CD4-positive, alpha-beta T cell treated with Interleukin-15 for 4 hours (primary cell): ENCODE results near the gene CCL16.
"Not testable (repeated sequence)": the region's sequence is repeated elsewhere in the genome, so short reads cannot be mapped to it uniquely, and the experiment has no call there.

Experiments used
- DNase-seq: peaks from one replicate; pipeline ENCODE4 v3.0.0-alpha.2; 2020; ENCODE audit warnings: low spot score

CCL16 gene, protein sequence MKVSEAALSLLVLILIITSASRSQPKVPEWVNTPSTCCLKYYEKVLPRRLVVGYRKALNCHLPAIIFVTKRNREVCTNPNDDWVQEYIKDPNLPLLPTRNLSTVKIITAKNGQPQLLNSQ

GRCh38 chr17:35981246-35981645 lies at the start of gene CCL16:
TSS of gene CCL16 (minus strand) at chr17:35981497. CDS start at chr17:35981420, 77 bp downstream.
- DNase-seq, result no peak

DNA sequence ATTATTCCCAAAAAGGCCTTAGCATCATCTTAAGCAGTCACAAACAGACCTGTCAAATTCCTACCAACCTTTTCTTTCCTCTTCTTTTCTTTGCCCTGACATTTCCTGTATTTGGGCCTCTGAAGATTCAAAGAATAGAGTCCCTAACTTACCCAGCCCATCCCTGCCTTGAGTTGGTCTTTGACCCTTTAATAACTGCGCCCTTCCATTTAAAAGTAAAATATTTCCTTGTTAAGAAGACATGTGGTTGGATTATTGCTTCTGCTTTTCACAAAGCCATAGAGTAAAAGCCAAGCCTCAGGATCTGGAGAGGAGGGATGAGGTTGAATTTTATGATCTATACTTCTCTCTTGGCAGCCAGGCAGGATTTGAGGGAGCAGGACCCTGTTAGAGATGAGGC lies 49.7 kb upstream of the CCL16 start:
- no peak for DNase-seq

DNA sequence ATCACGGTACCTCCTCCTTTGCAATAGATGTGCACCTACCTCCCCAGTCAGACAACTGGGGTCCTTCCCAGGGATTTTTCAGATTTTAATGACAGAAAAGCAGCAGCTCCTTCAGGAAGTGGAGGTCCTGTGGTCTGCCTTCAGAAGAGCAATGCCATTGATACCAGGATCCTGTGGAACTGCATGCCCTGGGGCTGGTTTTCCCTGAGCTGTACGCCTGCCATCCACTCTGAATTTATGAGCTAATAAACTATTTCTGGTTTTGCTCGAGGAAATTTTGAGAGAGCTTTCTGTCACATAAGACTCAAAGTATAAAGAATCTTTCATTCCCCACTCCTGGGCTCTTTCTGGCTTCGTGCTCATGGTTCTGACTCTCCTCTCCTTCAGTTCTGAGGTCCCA lies 46.5 kb upstream of the CCL16 start:
- DNase-seq, result no peak

- DNase-seq, result no peak
These were observed 43.0 kb upstream of the CCL16 start for GRCh38 chr17:36024106-36024869.

DNA sequence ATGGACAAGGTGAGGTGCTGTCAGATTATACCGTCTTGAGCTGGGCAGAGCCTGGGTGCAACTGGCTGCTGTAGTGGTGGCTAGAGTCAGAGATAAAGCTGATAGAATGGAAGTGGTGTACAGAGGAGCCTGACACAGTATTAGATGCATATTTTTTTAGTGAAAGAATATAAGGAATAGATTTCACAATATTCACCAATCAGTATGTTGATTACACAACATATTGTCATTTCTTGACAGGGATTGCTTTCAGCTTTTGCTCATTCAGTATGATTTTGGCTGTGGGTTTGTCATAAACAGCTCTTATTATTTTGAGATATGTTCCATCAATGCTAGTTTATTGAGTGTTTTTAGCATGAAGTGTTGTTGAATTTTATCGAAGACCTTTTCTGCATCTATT lies 38.1 kb upstream of the CCL16 start:
- DNase-seq, result no peak

- no peak for DNase-seq
These were observed 36.5 kb upstream of the CCL16 start, which contains the start of gene CCL23 for GRCh38 chr17:36017799-36018198. TSS of gene CCL23 (minus strand) at chr17:36017972. CDS start at chr17:36017897, 75 bp downstream.

- DNase-seq, result no peak
These were observed 35.3 kb upstream of the CCL16 start for GRCh38 chr17:36016555-36016954.

DNA sequence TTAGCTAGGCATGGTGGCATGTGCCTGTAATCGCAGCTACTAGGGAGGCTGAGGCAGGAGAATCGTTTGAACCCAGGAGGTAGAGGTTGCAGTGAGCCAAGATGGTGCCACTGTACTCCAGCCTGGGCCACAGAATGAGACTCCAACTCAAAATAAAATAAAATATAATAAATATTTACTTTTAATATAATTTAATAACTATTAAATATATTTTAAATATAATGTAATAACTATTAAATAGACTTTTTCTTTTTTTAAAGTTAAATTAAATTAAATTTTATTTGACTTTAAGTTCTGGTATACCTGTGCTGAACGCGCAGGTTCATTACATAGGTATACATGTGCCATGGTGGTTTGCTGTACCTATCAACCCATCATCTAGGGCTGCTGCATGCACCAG lies 34.6 kb upstream of the CCL16 start:
- DNase-seq, result not testable (repeated sequence)

DNA sequence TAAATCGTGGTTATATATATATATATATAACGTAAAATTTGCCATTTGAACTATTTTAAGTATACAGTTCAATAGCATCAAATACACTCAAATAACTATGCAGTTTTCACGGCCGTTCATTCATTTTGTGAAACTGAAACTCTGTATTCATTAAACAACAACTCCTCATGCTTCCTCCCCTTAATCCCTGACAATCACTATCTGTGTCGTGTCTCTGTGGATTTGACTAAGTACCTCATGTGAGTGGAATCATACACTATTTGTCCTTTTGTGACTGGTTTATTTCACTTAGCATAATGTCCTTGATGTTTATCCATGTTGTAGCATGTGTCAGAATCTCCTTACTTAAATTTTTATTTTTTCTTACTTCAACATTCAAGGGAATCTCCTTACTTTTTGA lies 33.6 kb upstream of the CCL16 start:
- no peak for DNase-seq

DNA sequence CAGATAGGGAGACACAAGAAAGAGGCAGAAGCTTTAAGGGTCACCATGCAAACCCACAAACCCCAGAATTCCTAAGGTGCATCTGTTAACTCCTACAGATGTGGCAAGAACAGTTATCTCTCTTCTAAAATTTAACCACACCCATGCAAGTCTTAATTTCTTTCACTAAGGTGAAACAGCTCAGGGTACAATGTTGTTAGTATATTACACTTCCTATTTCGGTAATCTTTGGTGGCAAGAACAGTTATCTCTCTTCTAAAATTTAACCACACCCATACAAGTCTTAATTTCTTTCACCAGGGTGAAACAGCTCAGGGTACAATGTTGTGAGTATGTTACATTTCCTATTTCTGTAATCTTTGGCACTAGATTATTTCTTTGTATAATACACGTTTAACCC lies 29.9 kb upstream of the CCL16 start:
- no peak for DNase-seq

DNA sequence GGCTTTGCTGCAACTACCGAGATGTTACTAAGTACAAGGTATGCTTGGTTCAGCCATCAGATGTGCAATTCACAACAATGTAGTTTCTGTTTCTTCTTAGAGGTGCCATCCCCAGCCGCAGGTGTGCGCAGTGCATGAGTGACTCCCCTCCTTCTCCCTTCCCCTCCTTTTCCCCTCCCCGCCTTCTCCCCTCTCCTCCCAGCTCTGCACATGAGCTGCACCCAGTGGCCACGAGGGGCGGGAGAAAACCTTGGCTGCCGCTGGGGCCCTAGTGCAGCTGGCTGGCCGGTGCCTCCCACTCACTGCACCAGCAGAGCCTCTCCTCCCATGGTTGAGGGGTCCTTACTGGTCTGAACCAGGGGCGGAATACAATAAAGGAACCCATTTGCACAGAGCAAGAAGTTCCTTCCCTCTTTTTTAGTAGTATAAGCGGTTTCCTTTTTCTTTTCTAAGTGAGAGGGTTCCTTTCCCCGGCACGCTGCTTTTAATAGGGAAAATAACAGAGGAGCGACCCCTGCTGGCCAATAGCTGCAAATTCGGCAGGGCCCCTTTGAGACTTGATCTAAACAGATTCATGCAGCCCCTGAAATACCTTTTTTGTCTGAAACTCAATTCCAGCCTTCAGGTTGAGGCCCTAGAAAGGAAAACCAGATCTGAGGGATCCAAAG lies 27.8 kb upstream of the CCL16 start:
- DNase-seq, result no peak

DNA sequence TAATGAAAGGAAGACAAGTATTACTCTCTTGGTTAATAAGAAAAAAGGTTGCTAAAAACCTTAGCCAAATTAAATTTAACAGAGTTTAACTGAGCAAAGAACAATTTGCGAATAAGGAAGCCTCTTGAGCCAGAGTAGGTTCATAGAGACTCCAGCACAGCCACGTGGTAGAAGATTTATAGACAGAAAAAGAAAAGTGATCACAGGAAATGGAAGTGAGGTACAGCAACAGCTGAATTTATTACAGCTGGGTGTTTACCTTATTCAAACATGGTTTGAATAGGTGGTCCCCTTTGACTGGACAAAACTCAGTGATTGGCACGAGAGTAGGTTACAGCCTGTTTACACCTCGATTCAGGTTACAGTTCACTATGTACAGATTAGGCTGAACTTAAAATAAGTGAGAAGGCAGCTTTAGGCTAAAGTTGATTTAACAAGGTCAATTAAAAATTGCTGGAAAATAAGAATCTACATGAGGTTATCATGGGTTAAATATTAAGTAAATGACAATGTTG lies 23.4 kb upstream of the CCL16 start:
- no peak for DNase-seq

- no peak for DNase-seq
These were observed 21.3 kb upstream of the CCL16 start for GRCh38 chr17:36002631-36003030.

GRCh38 chr17:36001862-36002603 lies 20.7 kb upstream of the CCL16 start:
- DNase-seq, result no peak

- DNase-seq, result no peak
These were observed 19.9 kb upstream of the CCL16 start, which contains the start of gene CCL15 for GRCh38 chr17:36001110-36001771. TSS of gene CCL15 (minus strand) at chr17:36001553. CDS start at chr17:36001492, 61 bp downstream.

DNA sequence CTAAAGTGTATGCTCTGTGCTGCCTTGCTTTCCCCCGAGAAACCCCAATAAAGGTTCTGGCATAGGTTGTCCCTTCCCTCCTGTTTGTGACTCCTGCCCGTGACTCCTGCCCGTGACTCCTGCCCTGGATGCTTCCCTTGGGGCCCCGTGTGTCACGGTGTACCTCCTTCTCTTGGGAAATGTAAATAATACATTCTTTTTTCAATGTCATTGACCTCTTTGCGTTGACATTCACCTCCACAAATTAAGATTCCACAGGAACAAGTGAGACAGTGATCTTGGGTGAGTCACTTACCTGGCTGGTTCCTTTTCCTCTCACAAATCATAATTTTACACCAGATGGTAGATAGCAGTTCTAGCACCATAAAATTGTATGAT lies 19.4 kb upstream of the CCL16 start:
- no peak for DNase-seq

DNA sequence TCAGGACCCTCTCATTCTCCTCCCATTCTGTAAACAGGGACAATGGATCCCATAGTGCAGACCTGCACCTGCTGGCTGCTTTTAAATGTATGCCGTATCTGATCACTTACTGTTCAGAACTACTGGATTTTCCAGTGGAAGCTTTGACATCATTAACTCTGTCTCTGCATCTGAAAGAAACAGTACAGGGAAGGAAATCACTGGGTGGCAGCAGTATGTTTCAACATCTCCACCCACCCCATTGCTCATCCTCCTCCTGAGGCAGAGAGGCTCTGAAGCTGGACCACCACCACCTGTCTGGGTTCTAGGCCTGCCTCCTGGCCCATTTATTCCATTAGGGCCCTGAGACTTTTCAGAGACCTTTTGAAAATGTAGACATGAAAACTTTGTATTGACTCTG lies 17.5 kb upstream of the CCL16 start:
- DNase-seq, result no peak

GRCh38 chr17:35998018-35998545 lies 16.8 kb upstream of the CCL16 start:
- no peak for DNase-seq

DNA sequence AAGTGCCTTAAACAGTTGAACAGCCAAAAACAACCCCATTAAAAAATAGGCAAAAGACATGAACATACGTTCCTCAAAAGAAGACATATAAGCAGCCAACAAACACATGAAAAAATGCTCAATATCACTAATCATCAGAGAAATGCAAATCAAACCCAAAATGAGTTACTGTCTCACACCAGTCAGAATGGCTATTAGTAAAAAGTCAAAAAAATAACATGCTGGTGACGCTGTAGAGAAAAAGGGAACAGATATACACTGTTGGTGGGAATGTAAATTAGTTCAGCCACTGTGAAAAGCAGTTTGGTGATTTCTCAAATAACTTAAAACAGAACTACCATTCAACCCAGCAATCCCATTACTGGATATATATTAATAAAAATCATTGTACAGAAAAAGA lies 14.0 kb upstream of the CCL16 start:
- not testable (repeated sequence) for DNase-seq

DNA sequence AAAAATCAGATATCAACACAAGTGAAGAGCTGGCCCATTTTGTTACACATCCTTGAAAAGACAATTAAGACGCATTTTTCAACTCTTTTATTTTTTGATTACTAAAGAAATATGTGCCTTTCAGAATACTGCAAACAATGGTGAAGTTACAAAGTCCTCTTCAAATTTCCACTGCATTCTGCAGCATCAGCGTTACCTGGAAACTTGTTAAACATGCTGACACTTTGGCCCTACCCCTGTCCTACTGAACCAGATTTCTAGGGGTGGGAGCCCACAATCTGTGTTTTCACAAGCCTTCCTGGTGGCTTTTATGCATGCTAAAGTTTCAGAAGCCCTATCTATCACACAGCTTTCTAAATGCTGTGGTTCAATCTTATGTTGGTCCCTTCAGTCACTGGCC lies 9.8 kb upstream of the CCL16 start:
- DNase-seq, result no peak

GRCh38 chr17:35988164-35988563 lies 6.9 kb upstream of the CCL16 start:
- DNase-seq, result no peak

GRCh38 chr17:35986643-35987042 lies 5.3 kb upstream of the CCL16 start, which contains the start of gene CCL14:
TSS of gene CCL14 (minus strand) at chr17:35986729. CDS start at chr17:35986649, 80 bp downstream.
- DNase-seq, result no peak
